Measurements from ENCODE around the gene NPY2R.

Gene NPY2R

DNA sequence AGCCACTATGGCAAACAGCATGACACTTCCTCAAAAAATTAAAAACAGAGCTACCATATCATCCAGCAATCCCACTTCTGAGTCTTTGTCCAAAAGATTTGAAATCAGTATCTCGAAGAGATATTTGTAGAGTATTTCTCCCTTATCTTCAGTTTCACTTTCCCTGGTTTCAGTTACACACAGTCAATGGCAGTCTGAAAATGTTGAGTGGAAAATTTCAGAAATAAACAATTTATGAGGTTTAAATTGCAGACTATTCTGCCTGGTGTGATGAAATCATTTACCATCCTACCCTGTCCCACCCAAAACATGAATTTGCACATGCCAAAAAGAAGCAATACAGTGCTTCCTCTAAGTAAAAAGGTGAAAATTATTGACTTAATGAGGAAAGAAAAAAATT lies 43.9 kb downstream of the NPY2R start:
- DNase-seq = no peak

- DNase-seq = no peak
Observed at GRCh38 chr4:155263480-155263879, 55.0 kb downstream of the NPY2R start.

DNA sequence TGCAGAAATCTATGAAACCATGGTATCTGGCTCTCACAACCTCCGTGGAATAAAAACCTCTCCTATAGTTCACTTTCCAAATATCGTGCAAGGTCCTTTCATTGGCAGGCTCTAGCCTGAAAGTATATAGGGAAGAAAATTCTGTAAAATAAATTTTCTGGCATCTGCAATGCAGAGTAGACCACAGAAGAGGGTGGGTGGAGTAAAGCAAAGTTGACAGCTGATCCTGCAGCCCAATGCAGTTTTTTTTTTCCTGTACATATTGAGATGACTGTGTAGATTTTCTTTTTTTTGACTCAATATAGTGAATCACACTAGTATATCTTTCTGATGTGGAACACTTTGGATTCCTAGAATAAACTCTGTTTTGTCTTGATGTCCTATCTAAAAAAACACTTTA lies 56.7 kb downstream of the NPY2R start:
- DNase-seq = no peak

Measured in GOT3 (cell line).